Gastroesophageal sphincter (tissue), 3 donors: Measurements from ENCODE around the gene TSPAN9.

Experiments used
- CTCF ChIP-seq, 4 experiments: fragments of 200-600 bp in 2 of 4; fragments of 450-650 bp in 2 of 4; sonication (generic) in 1 of 4; IDR thresholded peaks; one replicate each; pipeline ENCODE4 v1.5.1; 2017 to 2019; ENCODE audit warnings: antibody characterized with exemption in 4 of 4, mild to moderate bottlenecking in 2 of 4, moderate library complexity in 2 of 4
- POLR2AphosphoS5 ChIP-seq: sonication (generic); formaldehyde crosslinking; IDR thresholded peaks from one replicate; pipeline ENCODE4 v1.6.1; 2017; ENCODE audit warnings: antibody characterized with exemption

- no peak for TF ChIP-seq CTCF (IDR thresholded peaks at IDR 0.05)
- no peak for TF ChIP-seq POLR2AphosphoS5
These were observed 64.5 kb downstream of the TSPAN9 start for GRCh38 chr12:3141339-3142321.
